ENCODE measurements around the gene GPC3.

DNA sequence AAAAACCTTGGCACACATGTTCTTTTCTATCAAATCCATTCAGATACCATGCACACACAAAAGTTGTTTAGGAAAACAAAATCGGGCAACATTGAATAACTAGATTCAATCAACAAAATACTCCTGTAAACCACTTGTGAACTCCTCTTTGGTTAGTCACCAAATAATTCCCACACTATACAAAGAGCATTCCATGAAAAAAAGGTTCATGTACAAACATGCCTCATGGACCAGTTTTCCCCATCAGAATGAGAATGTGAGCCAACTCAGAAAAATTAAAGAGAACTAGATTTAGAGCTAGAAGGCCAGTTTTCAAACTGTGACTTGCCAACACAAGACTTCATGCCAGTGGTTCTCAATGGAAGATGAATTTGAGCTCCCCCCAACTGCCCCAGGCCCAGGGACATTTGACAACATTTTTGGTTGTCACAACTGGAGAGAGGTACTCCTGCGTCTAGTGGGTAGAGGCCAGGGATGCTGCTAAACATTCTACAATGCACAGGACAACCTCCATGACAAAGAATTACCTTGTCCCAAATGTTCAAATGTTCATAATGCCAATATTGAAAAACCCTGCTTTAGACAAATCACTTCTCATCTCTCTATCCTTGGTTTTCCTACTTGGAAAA is 55.4 kb downstream of the GPC3 start:
- TF ChIP-seq POLR2AphosphoS5 (IDR thresholded peaks at IDR 0.05; ENCODE audit: low read depth, low read length) (no peak), POLR2A (IDR thresholded peaks at IDR 0.05; ENCODE audit: low read depth, low read length) (no peak), TAF1 (IDR thresholded peaks at IDR 0.05; ENCODE audit: borderline replicate concordance, low read depth, low read length) (no peak)
